ENCODE results near the gene KCNH4. TPM values are rescaled to one million over a fixed set of nuclear protein-coding genes. Genes with fewer than 3 reads are reported as not detected.

Gene KCNH4
- total RNA-seq, 4 donors from 2014 or later, result not detected

DNA sequence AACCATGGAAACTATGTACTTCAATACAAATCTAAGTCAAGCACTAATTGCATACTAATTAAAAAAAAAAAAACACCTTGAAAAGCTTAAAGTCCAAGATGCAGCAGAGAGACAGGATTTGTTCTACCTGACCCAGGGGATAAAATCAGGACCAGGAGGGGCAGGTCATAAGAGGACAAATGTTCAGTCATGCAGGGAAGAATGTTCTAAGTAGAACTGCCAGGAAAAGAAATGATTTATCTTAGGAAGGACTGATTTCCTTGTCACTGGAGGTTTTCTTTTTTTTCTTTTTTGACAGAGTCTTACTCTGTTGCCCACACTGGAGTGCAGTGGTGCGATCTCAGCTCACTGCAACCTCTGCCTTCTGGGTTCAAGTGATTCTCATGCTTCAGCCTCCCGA lies 22.4 kb upstream of the KCNH4 start:
- WGBS, 2 donors, result 98% methylated on average over 2 of the region's 2 CpGs
- intact Hi-C loops (cut with DNase I; ENCODE audit: low total_unique reads), result no loop called here
- no peak overlapping the region for H3K4me3 ChIP-seq (ENCODE audit: low read depth, poor library complexity, severe bottlenecking)
- no peak for DNase-seq (ENCODE audit: low spot score in 2 of 2)
- no peak for TF ChIP-seq CTCF (IDR thresholded peaks at IDR 0.05)
- TF ChIP-seq POLR2A (IDR thresholded peaks at IDR 0.05), result no peak

DNA sequence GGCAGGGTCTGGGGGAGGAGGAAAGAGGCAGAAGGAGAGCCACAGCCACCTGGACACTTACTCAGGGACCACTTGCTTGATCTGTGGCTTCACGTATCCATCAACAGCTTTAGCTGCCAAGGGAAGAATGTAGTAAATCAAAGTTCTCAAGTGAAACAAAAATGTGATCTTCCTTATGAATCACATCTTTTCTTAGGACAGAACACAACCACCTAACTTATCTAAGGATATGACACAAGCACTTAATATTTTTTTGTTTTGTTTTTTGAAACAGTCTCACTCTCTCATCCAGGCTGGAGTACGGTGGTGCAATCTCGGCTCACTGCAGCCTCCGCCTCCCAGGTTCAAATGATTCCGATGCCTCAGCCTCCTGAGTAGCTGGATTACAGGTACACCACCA lies 21.8 kb upstream of the KCNH4 start:
- intact Hi-C loops (cut with DNase I; ENCODE audit: low total_unique reads), result no loop called here
- DNase-seq (ENCODE audit: low spot score in 2 of 2), result no peak
- H3K4me3 ChIP-seq (ENCODE audit: low read depth, poor library complexity, severe bottlenecking), result no peak overlapping the region
- 96% methylated on average over 5 of the region's 5 CpGs for WGBS, 2 donors
- no peak for TF ChIP-seq CTCF (IDR thresholded peaks at IDR 0.05)
- no peak for TF ChIP-seq POLR2A (IDR thresholded peaks at IDR 0.05)

DNA sequence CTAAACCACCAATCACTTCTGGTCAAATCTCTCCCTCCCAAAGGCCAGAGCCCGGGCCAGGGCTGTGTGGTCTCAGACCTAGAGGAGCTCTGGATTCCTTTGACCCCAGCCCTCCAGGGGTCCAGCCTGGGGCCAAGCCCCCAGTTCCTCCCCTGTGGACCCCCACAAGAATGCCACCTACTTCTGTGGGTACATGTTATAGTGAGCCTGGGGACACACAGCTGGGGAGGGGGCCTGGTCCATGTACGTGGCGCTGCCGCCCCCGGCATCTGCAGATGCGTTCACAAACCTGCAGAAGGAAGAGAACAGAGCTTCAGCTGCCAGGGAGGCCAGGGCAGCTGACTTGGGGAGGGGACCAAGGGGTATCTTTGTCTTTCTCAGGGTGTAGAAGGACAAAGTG lies 21.2 kb upstream of the KCNH4 start:
- TF ChIP-seq POLR2A (IDR thresholded peaks at IDR 0.05) (no peak), CTCF (IDR thresholded peaks at IDR 0.05) (no peak)
- no peak for DNase-seq (ENCODE audit: low spot score in 2 of 2)
- 97 to 98% methylated on average over 6 of the region's 6 CpGs for WGBS, 2 donors
- intact Hi-C loops (cut with DNase I; ENCODE audit: low total_unique reads), result no loop called here
- H3K4me3 ChIP-seq (ENCODE audit: low read depth, poor library complexity, severe bottlenecking), result no peak overlapping the region

- TF ChIP-seq POLR2A (IDR thresholded peaks at IDR 0.05) (no peak), CTCF (IDR thresholded peaks at IDR 0.05) (no peak)
- H3K4me3 ChIP-seq (ENCODE audit: low read depth, poor library complexity, severe bottlenecking), result no peak overlapping the region
- DNase-seq (ENCODE audit: low spot score in 2 of 2), result no peak
- intact Hi-C loops (cut with DNase I; ENCODE audit: low total_unique reads), result no loop called here
- 84 to 88% methylated on average over 10 of the region's 10 CpGs for WGBS, 2 donors
Measured at GRCh38 chr17:42201458-42201772, 20.5 kb upstream of the KCNH4 start.

DNA sequence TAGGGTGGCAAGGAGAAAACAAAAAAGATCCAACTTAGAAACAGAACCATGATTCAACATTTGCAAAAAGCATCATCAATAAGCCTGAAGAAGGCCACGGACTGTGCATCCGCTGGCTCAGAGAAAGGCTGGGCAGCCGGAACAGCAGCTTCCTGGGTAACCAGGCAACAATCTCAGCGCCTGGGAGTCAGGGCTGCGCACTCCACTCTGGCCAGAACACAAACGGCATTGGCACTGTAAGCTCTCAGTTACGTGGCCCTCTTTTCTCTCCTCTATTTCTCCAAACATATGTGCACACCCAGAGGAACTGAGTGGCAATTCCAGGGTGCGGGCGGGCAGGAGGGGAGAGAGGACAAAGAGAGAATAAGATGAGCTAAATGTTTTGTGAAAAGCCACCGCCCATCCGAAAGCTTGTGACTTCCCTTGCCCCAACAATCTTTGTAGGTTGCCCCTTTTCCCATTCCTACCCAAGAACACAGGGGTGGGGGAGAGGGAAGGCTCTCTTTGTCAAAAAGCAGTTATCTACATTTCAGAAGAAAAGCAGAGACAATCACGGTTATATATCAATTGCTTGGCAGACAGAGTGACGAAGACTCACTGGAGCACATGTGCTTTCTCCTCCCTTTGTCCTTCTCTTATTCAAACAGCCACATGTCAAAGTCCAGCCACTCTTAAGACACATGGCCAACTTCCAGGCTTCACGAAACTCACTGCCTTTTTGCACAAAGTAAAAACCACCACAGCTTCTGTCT lies 19.9 kb upstream of the KCNH4 start:
- DNase-seq (ENCODE audit: low spot score in 2 of 2), result no peak
- TF ChIP-seq POLR2A (IDR thresholded peaks at IDR 0.05), result no peak
- TF ChIP-seq CTCF (IDR thresholded peaks at IDR 0.05), result no peak
- intact Hi-C loops (cut with DNase I; ENCODE audit: low total_unique reads), result no loop called here
- no peak overlapping the region for H3K4me3 ChIP-seq (ENCODE audit: low read depth, poor library complexity, severe bottlenecking)
- WGBS, 2 donors, result 66 to 68% methylated on average over 14 of the region's 14 CpGs

DNA sequence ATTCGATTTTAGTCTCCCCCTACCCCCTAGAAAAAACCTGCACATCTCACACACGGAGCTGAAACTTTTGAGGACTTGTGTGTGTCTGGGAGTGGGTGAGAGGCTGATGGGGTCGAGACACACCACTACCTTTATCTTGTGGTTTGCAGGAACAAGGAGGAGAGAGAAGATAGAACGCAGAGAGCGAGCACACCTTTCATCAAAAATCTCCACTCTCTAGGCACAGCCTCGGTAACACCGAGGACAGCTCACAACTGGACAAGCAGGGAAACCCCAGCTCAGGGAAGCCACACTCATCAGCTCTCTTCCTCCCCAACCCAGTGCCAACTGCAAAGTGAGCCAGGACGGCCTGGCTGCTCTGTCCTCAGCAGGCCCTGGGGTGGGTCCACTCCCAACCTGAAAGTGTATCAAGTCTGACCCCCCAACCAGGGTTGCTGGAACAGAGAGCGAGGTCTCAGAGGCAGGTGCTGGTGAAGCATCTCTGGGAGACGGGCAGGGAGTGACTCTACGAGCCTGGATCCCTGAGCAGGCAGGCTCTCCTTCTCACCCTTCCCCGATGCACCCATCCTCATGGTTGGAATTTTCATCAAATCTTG lies 18.6 kb upstream of the KCNH4 start:
- no peak for DNase-seq (ENCODE audit: low spot score in 2 of 2)
- no peak for TF ChIP-seq POLR2A (IDR thresholded peaks at IDR 0.05)
- no peak for TF ChIP-seq CTCF (IDR thresholded peaks at IDR 0.05)
- no peak overlapping the region for H3K4me3 ChIP-seq (ENCODE audit: low read depth, poor library complexity, severe bottlenecking)
- WGBS, 2 donors, result 77 to 83% methylated on average over 12 of the region's 12 CpGs
- intact Hi-C loops (cut with DNase I; ENCODE audit: low total_unique reads), result no loop called here
